Esophagus squamous epithelium (tissue), 5 donors: Measurements from ENCODE around the gene TEX53. TPM values are rescaled to one million over a fixed set of nuclear protein-coding genes. Genes with fewer than 3 reads are reported as not detected.

Experiments used
- DNase-seq: peaks from one replicate; lab custom pipeline; 2025; lab: John Stamatoyannopoulos, UW
- H3K27ac ChIP-seq, 4 donors: fragments of 200-600 bp; sonication (generic); one replicate each; pipeline ENCODE4 v1.5.1; 2016 to 2019; ENCODE audit warnings: mild to moderate bottlenecking in 1 of 4
- H3K27me3 ChIP-seq, 4 donors: fragments of 200-600 bp; sonication (generic); 1 replicate in 3 of 4; 2 replicates in 1 of 4; pipeline versions ENCODE4 v1.5.1 to v1.6.0; 2017 to 2021; ENCODE audit warnings: antibody characterized with exemption in 1 of 4
- H3K36me3 ChIP-seq, 3 donors: fragments of 200-600 bp; sonication (generic); one replicate each; pipeline ENCODE4 v1.5.1; 2016 to 2019
- H3K4me1 ChIP-seq, 3 donors: fragments of 200-600 bp; sonication (generic); one replicate each; pipeline ENCODE4 v1.5.1; 2017 to 2019
- H3K4me3 ChIP-seq, 4 donors: fragments of 200-600 bp; sonication (generic); 1 replicate in 3 of 4; 2 replicates in 1 of 4; pipeline ENCODE4 v1.5.1; 2016 to 2019; ENCODE audit warnings: mild to moderate bottlenecking in 2 of 4, moderate library complexity in 1 of 4
- H3K9me3 ChIP-seq, 3 donors: fragments of 200-600 bp; sonication (generic); one replicate each; pipeline ENCODE4 v1.5.1; 2016 to 2019
- CTCF ChIP-seq, 6 experiments: fragments of 450-650 bp in 4 of 6; fragments of 200-600 bp in 2 of 6; sonication (generic) in 2 of 6; IDR thresholded peaks; one replicate each; pipeline ENCODE4 v1.5.1; 2016 to 2019; ENCODE audit warnings: antibody characterized with exemption in 6 of 6, mild to moderate bottlenecking in 4 of 6, moderate library complexity in 4 of 6
- POLR2A ChIP-seq, 4 donors: fragments of 450-650 bp; IDR thresholded peaks; one replicate each; pipeline ENCODE4 v1.6.1; 2017; ENCODE audit warnings: antibody characterized with exemption in 4 of 4, mild to moderate bottlenecking in 4 of 4, moderate library complexity in 3 of 4
- WGBS, 2 donors: methylation state at CpG; one replicate each; pipeline ENCODE4 v1.1.5; 2018; 5-methylcytosine and 5-hydroxymethylcytosine counted together
- intact Hi-C: fragments of 100-400 bp; cut with DNase I; formaldehyde crosslinking; loops from one replicate; pipeline ENCODE4 v1.15.0; 2022
- total RNA-seq, 4 donors: library from RNA; depleted of rRNA; stranded (reverse); fragments of >200 nt; gene quantifications; one replicate each; pipeline ENCODE4 v1.1.0, GENCODE V29; 2016
- donor health status: DM: yes; HTN: yes; CAD: no.

Gene TEX53
- total RNA-seq, 4 donors from 2014 or later: not detected

- H3K4me3 ChIP-seq: no peak overlapping the region
- intact Hi-C loops: no loop called here
- no peaks in the 10 kb centered on the region for H3K36me3 ChIP-seq
- DNase-seq: no peak
- TF ChIP-seq CTCF (IDR thresholded peaks at IDR 0.05): no peak
- no peak for TF ChIP-seq POLR2A (IDR thresholded peaks at IDR 0.05)
- H3K9me3 ChIP-seq: no peaks in the 10 kb centered on the region
- no peak overlapping the region for H3K27ac ChIP-seq
- H3K4me1 ChIP-seq: no peaks in the 10 kb centered on the region
- peaks cover 0 to 4% (median 0%) of the 10 kb centered on the region in 4 donors for H3K27me3 ChIP-seq
- WGBS, 2 donors: 70 to 84% methylated on average over 2 of the region's 2 CpGs
Measured at GRCh38 chr9:114695948-114696347, 38.3 kb upstream of the TEX53 start.

- Histone ChIP-seq H3K9me3 (no peaks in the 10 kb centered on the region), H3K36me3 (no peaks in the 10 kb centered on the region), H3K27me3 (peaks cover 0 to 4% (median 0%) of the 10 kb centered on the region in 4 donors), H3K27ac (no peak overlapping the region), H3K4me3 (no peak overlapping the region), H3K4me1 (no peaks in the 10 kb centered on the region)
- TF ChIP-seq POLR2A (IDR thresholded peaks at IDR 0.05) (no peak), CTCF (IDR thresholded peaks at IDR 0.05) (no peak)
- WGBS, 2 donors: 90 to 93% methylated on average over 6 of the region's 6 CpGs
- intact Hi-C loops: no loop called here
- DNase-seq: no peak
Measured at GRCh38 chr9:114694719-114695269, 37.2 kb upstream of the TEX53 start.

- intact Hi-C loops: no loop called here
- no peak for TF ChIP-seq POLR2A (IDR thresholded peaks at IDR 0.05)
- no peak for TF ChIP-seq CTCF (IDR thresholded peaks at IDR 0.05)
- WGBS, 2 donors: 58 to 65% methylated on average over 2 of the region's 2 CpGs
Measured at GRCh38 chr9:114694146-114694545, 36.5 kb upstream of the TEX53 start.

GRCh38 chr9:114693248-114693855, 35.7 kb upstream of the TEX53 start:
- no peak for TF ChIP-seq CTCF (IDR thresholded peaks at IDR 0.05)
- TF ChIP-seq POLR2A (IDR thresholded peaks at IDR 0.05): no peak
- H3K4me1 ChIP-seq: no peaks in the 10 kb centered on the region
- 60 to 67% methylated on average over 1 to 2 of the region's 2 CpGs for WGBS, 2 donors
- no peaks in the 10 kb centered on the region for H3K9me3 ChIP-seq
- no peak overlapping the region for H3K27ac ChIP-seq
- peaks cover 0 to 4% (median 0%) of the 10 kb centered on the region in 4 donors for H3K27me3 ChIP-seq
- intact Hi-C loops: no loop called here
- H3K4me3 ChIP-seq: no peak overlapping the region
- no peaks in the 10 kb centered on the region for H3K36me3 ChIP-seq
- no peak for DNase-seq

More at GRCh38 chr9:114694146-114694545, 36.5 kb upstream of the TEX53 start:
- Histone ChIP-seq H3K27me3 (peaks cover 0 to 4% (median 0%) of the 10 kb centered on the region in 4 donors), H3K36me3 (no peaks in the 10 kb centered on the region), H3K4me1 (no peaks in the 10 kb centered on the region), H3K4me3 (no peak overlapping the region), H3K9me3 (no peaks in the 10 kb centered on the region), H3K27ac (no peak overlapping the region)
- DNase-seq: no peak

- no peak overlapping the region for H3K27ac ChIP-seq
- H3K9me3 ChIP-seq: no peaks in the 10 kb centered on the region
- no peak for TF ChIP-seq POLR2A (IDR thresholded peaks at IDR 0.05)
- no peak for TF ChIP-seq CTCF (IDR thresholded peaks at IDR 0.05)
- H3K36me3 ChIP-seq: no peaks in the 10 kb centered on the region
- H3K4me1 ChIP-seq: no peaks in the 10 kb centered on the region
- peaks cover 0 to 4% (median 0%) of the 10 kb centered on the region in 4 donors for H3K27me3 ChIP-seq
- H3K4me3 ChIP-seq: no peak overlapping the region
- intact Hi-C loops: no loop called here
- DNase-seq: no peak
Measured at GRCh38 chr9:114691956-114692295, 34.3 kb upstream of the TEX53 start.
